Endothelial cell of umbilical vein (primary cell): ENCODE measurements around the gene CALML6.

ENCODE experiments used
- CTCF ChIP-seq, 2 donors: IDR thresholded peaks; 1 replicate in 1 of 2; 2 replicates in 1 of 2; pipeline ENCODE4 v1.5.1; 2011; ENCODE audit warnings: low read length in 2 of 2, mild to moderate bottlenecking in 2 of 2, moderate library complexity in 2 of 2, control low read depth in 1 of 2, inconsistent platforms in 1 of 2, low read depth in 1 of 2; ENCODE audit not compliant: insufficient read depth in 1 of 2; ENCODE audit errors: extremely low read depth in 1 of 2
- EZH2 ChIP-seq: IDR thresholded peaks from 2 replicates; pipeline ENCODE4 v1.6.1; 2012; ENCODE audit warnings: borderline replicate concordance, low read depth, mild to moderate bottlenecking, moderate library complexity, low read length, inconsistent platforms; ENCODE audit not compliant: severe bottlenecking
- GATA2 ChIP-seq: IDR thresholded peaks from 2 replicates; pipeline ENCODE4 v1.7.0; 2011; ENCODE audit warnings: low read depth, mild to moderate bottlenecking, moderate library complexity, mixed read lengths, low read length; ENCODE audit not compliant: insufficient read length, insufficient read depth
- JUN ChIP-seq: IDR thresholded peaks from 2 replicates; pipeline ENCODE4 v1.6.1; 2011; ENCODE audit warnings: borderline replicate concordance, low read depth; ENCODE audit not compliant: insufficient read length, insufficient read depth
- MYC ChIP-seq: IDR thresholded peaks from one replicate; pipeline ENCODE4 v1.6.1; 2011; ENCODE audit warnings: mild to moderate bottlenecking, low read depth, low read length
- POLR2A ChIP-seq: IDR thresholded peaks from 2 replicates; pipeline ENCODE4 v1.6.1; 2012; ENCODE audit warnings: low read depth, mild to moderate bottlenecking, control low read depth, low read length
- POLR2AphosphoS5 ChIP-seq: IDR thresholded peaks from 2 replicates; pipeline ENCODE4 v1.6.1; 2012; ENCODE audit warnings: low read depth, mild to moderate bottlenecking, control low read depth, low read length, moderate library complexity; ENCODE audit not compliant: insufficient read depth
- TF ChIP-seq, protein P1 (sequence below): IDR thresholded peaks from 2 replicates; pipeline ENCODE4 v1.6.1; 2011; ENCODE audit not compliant: insufficient read depth, insufficient read length

DNA sequence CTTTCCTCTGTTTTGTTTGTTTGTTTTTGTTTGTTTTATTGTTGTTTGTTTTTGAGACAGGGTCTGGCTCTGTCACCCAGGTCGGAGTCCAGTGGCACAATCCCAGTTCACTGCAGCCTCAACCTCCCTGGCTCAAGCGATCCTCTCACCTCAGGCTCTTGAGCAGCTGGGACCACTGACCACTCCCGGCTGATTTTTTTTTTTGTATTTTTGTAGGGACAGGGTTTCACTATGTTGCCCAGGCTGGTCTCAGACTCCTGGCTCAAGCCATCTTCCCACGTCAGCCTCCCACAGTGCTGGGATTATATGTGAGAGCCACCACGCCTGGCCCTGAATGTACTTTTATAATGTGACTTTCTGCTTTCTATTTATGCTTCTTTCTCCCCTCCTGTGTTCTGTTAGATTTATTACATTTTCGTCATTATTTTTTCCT is 5.0 kb upstream of the CALML6 start:
- TF ChIP-seq CTCF (IDR thresholded peaks at IDR 0.05; ENCODE audit: extremely low read depth in 1 of 2, insufficient read depth in 1 of 2, low read depth in 1 of 2, low read length in 2 of 2), result no peak
- TF ChIP-seq POLR2A, result no peak
- no peak for TF ChIP-seq JUN
- TF ChIP-seq, protein P1, sequence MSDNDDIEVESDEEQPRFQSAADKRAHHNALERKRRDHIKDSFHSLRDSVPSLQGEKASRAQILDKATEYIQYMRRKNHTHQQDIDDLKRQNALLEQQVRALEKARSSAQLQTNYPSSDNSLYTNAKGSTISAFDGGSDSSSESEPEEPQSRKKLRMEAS, result no peak
- no peak for TF ChIP-seq EZH2
- TF ChIP-seq MYC, result no peak
- no peak for TF ChIP-seq POLR2AphosphoS5
- TF ChIP-seq GATA2, result no peak
